Fibroblast of lung (primary cell): Measurements from ENCODE around the gene MACROD2. TPM values are rescaled to one million over a fixed set of nuclear protein-coding genes. Genes with fewer than 3 reads are reported as not detected.

ENCODE experiments used
- DNase-seq, 2 donors: peaks; one replicate each; pipeline versions ENCODE4 v3.0.0 to v3.0.0-alpha.2; 2010; ENCODE audit warnings: low read depth in 2 of 2
- H2AFZ ChIP-seq: 2 replicates; pipeline ENCODE4 v1.5.1; 2012; ENCODE audit warnings: low read length, control low read depth, inconsistent platforms
- H3K27ac ChIP-seq: 2 replicates; pipeline ENCODE4 v1.5.1; 2011; ENCODE audit warnings: low read length, control low read depth; ENCODE audit not compliant: insufficient read depth
- H3K27me3 ChIP-seq: 2 replicates; pipeline ENCODE4 v1.5.1; 2011; ENCODE audit warnings: mild to moderate bottlenecking, low read length; ENCODE audit not compliant: control insufficient read depth, insufficient read depth
- H3K36me3 ChIP-seq: 2 replicates; pipeline ENCODE4 v1.5.1; 2011; ENCODE audit warnings: low read length; ENCODE audit not compliant: control insufficient read depth, insufficient read depth
- H3K4me1 ChIP-seq: 2 replicates; pipeline ENCODE4 v1.5.1; 2011; ENCODE audit warnings: low read length; ENCODE audit not compliant: control insufficient read depth, insufficient read depth; ENCODE audit errors: extremely low read depth
- H3K4me2 ChIP-seq: 2 replicates; pipeline ENCODE4 v1.5.1; 2011; ENCODE audit warnings: low read length, control low read depth; ENCODE audit not compliant: insufficient read depth; ENCODE audit errors: extremely low read depth
- H3K4me3 ChIP-seq, 4 experiments: fragments of 200-600 bp in 1 of 4; sonication (generic) in 1 of 4; replicated peaks in 1 of 4; 2 replicates each; pipeline ENCODE4 v1.5.1; 2011 to 2016; ENCODE audit warnings: low read length in 4 of 4, low read depth in 3 of 4, mild to moderate bottlenecking in 3 of 4, control low read depth in 2 of 4, inconsistent platforms in 1 of 4, mixed read lengths in 1 of 4; ENCODE audit not compliant: insufficient read depth in 1 of 4; ENCODE audit errors: control extremely low read depth in 1 of 4
- H3K79me2 ChIP-seq: 2 replicates; pipeline ENCODE4 v1.5.1; 2012; ENCODE audit warnings: mild to moderate bottlenecking, low read length, inconsistent platforms; ENCODE audit not compliant: control insufficient read depth, insufficient read depth
- H3K9ac ChIP-seq: 2 replicates; pipeline ENCODE4 v1.5.1; 2011; ENCODE audit warnings: mild to moderate bottlenecking, low read length, control low read depth; ENCODE audit not compliant: insufficient read depth
- H3K9me3 ChIP-seq: 2 replicates; pipeline ENCODE4 v1.5.1; 2012; ENCODE audit warnings: low read depth, low read length; ENCODE audit not compliant: control insufficient read depth, insufficient read depth
- H4K20me1 ChIP-seq: 2 replicates; pipeline ENCODE4 v1.5.1; 2011; ENCODE audit warnings: low read length; ENCODE audit not compliant: control insufficient read depth, insufficient read depth; ENCODE audit errors: extremely low read depth
- CTCF ChIP-seq, 2 donors: IDR thresholded peaks in 1 of 2; conservative IDR thresholded peaks in 1 of 2; 1 replicate in 1 of 2; 2 replicates in 1 of 2; pipeline ENCODE4 v1.5.1; 2011 to 2012; ENCODE audit warnings: low read length in 2 of 2, control low read depth in 1 of 2, inconsistent platforms in 1 of 2, low read depth in 1 of 2, mild to moderate bottlenecking in 1 of 2
- EZH2 ChIP-seq: IDR thresholded peaks from 2 replicates; pipeline ENCODE4 v1.5.1; 2012; ENCODE audit warnings: low read length, control low read depth, mild to moderate bottlenecking; ENCODE audit errors: missing control alignments
- polyA plus RNA-seq, 2 donors: library from polyadenylated mRNA; depleted of rRNA in 1 of 2; stranded (reverse) in 1 of 2; unstranded in 1 of 2; fragments of >200 nt; gene quantifications; 2 replicates each; pipeline ENCODE4 v1.2.1, GENCODE V29; 2011 to 2012; ENCODE audit warnings: missing spikeins in 1 of 2
- total RNA-seq: library from RNA; depleted of rRNA; stranded (reverse); fragments of >200 nt; gene quantifications from 2 replicates; pipeline ENCODE4 v1.2.1, GENCODE V29; 2014

Gene MACROD2
- total and polyA plus RNA-seq, 2 donors (not counting 1 experiment from before 2014, with no cell fraction given): 0.54 to 1.7 TPM

DNA sequence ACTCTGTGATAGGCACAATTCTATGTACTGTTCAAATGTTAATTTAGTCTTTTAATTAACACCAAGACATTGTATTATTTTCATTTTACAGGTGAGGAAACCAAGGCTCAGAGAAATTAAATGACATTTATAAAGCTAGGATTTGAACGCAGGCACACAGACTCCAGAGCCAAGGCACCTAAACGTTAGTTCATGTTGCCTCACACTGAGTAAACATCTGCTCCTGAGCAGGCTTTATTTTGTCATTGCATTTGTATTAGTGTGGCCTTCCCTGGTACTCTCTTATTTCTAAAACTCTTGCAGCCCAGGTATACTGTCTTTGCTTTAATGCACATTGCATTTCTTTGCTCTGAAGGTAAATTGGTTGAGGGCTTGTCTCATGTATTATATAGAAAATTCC is 605.2 kb downstream of the MACROD2 start:
- Histone ChIP-seq H3K4me1 (no peaks in the 10 kb centered on the region), H3K9me3 (no peaks in the 10 kb centered on the region), H4K20me1 (no peaks in the 10 kb centered on the region), H3K4me2 (no peak overlapping the region), H3K9ac (no peak overlapping the region), H3K36me3 (no peaks in the 10 kb centered on the region), H3K27ac (no peak overlapping the region), H3K27me3 (no peaks in the 10 kb centered on the region), H3K4me3 (no peak overlapping the region), H3K79me2 (no peaks in the 10 kb centered on the region), H2AFZ (no peak overlapping the region)
- DNase-seq: no peak
- TF ChIP-seq CTCF (conservative IDR thresholded peaks at IDR 0.05 in 1 of 2, IDR thresholded peaks at IDR 0.05 in 1 of 2; ENCODE audit: low read depth in 1 of 2, low read length in 2 of 2): no peak

- Histone ChIP-seq H3K4me1 (no peaks in the 10 kb centered on the region), H3K9ac (no peak overlapping the region), H3K36me3 (no peaks in the 10 kb centered on the region), H2AFZ (no peak overlapping the region), H3K4me3 (no peak overlapping the region), H3K9me3 (no peaks in the 10 kb centered on the region), H3K27me3 (no peaks in the 10 kb centered on the region), H3K4me2 (no peak overlapping the region), H3K79me2 (no peaks in the 10 kb centered on the region), H3K27ac (no peak overlapping the region), H4K20me1 (no peaks in the 10 kb centered on the region)
- TF ChIP-seq EZH2: no peak
- TF ChIP-seq CTCF (conservative IDR thresholded peaks at IDR 0.05 in 1 of 2, IDR thresholded peaks at IDR 0.05 in 1 of 2; ENCODE audit: low read depth in 1 of 2, low read length in 2 of 2): no peak
- DNase-seq: no peak
These were observed 608.8 kb downstream of the MACROD2 start for GRCh38 chr20:14604143-14604542.

- no peaks in the 10 kb centered on the region for H3K36me3 ChIP-seq
- no peaks in the 10 kb centered on the region for H3K9me3 ChIP-seq
- no peaks in the 10 kb centered on the region for H3K79me2 ChIP-seq
- no peak overlapping the region for H3K4me3 ChIP-seq
- no peaks in the 10 kb centered on the region for H4K20me1 ChIP-seq
- no peaks in the 10 kb centered on the region for H3K4me1 ChIP-seq
- H2AFZ ChIP-seq: no peak overlapping the region
- no peak overlapping the region for H3K9ac ChIP-seq
- DNase-seq: no peak
- TF ChIP-seq CTCF (conservative IDR thresholded peaks at IDR 0.05 in 1 of 2, IDR thresholded peaks at IDR 0.05 in 1 of 2; ENCODE audit: low read depth in 1 of 2, low read length in 2 of 2): no peak
- TF ChIP-seq EZH2: no peak
- no peak overlapping the region for H3K27ac ChIP-seq
- H3K27me3 ChIP-seq: no peaks in the 10 kb centered on the region
- no peak overlapping the region for H3K4me2 ChIP-seq
These were observed 614.3 kb downstream of the MACROD2 start for GRCh38 chr20:14609328-14610221.
